ENCODE data around the gene ZMYM2.

GRCh38 chr13:20016649-20017364, 58.3 kb downstream of the ZMYM2 start:
- TF ChIP-seq POLR2A (IDR thresholded peaks at IDR 0.05) (no peak), EP300 (IDR thresholded peaks at IDR 0.05; ENCODE audit: low read depth) (no peak)
- TF ChIP-seq, protein P1, sequence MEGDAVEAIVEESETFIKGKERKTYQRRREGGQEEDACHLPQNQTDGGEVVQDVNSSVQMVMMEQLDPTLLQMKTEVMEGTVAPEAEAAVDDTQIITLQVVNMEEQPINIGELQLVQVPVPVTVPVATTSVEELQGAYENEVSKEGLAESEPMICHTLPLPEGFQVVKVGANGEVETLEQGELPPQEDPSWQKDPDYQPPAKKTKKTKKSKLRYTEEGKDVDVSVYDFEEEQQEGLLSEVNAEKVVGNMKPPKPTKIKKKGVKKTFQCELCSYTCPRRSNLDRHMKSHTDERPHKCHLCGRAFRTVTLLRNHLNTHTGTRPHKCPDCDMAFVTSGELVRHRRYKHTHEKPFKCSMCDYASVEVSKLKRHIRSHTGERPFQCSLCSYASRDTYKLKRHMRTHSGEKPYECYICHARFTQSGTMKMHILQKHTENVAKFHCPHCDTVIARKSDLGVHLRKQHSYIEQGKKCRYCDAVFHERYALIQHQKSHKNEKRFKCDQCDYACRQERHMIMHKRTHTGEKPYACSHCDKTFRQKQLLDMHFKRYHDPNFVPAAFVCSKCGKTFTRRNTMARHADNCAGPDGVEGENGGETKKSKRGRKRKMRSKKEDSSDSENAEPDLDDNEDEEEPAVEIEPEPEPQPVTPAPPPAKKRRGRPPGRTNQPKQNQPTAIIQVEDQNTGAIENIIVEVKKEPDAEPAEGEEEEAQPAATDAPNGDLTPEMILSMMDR (IDR thresholded peaks at IDR 0.05), result no peak
